ENCODE data around the gene NR2F1-AS1.

NR2F1-AS1 gene

GRCh38 chr5:93584596-93585040 lies 3.6 kb upstream of the NR2F1-AS1 start:
- H3K27ac Mint-ChIP-seq, result no peak overlapping the region
- peaks cover 44% of the 10 kb centered on the region for H3K27me3 Mint-ChIP-seq (ENCODE audit: low read depth)
- peak overlapping the region in 2 of 3 experiments; percentile 61 to 65 for H3K4me3 Mint-ChIP-seq

DNA sequence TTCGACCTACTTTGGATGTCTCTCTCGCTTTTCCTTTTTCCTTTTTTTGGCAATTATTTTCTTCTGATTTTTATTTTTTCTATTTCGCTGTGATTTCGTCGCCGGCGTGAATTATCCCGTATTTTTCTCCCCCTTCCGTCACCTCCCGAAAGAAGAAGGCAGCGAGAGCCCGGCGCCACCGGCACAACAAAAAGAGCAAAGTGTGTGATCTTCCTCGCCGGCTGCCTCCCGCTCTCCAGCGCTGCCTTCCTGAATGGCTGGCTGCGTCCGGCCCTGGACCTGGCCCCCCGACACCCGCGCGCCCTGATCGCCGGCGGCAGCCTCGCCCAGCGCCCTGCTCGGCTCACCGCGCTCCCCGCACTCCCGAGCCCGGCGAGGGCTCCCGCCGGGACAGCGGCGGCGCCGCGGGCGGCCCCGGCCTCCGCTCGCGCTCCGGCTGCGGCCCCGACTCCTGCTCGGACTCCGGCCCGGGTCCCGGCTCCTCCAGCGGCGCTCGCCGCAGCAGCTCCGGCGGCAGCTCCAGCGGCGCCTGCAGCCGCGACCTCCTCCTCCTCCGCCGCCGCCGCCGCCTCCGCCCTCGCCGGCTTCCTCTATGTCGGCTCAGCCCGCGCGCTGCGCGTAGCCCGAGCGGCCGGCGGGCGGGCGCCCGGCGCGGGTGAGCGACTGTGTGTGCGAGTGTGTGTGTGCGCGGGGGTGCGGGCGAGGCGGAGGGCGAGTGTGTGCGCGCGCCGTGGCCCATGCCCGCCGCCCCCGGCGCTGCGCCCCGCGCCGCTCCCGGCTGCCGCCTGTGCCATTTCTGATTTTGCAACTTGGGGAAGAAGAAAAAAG lies 3.0 kb upstream of the NR2F1-AS1 start:
- Mint-ChIP-seq H3K36me3 (ENCODE audit: low read depth) (peaks cover 38% of the 10 kb centered on the region), H3K27me3 (ENCODE audit: low read depth) (peaks cover 40% of the 10 kb centered on the region), H3K27ac (no peak overlapping the region), H3K9me3 (peaks cover 12% of the 10 kb centered on the region), H3K4me3 (peak overlapping the region in 2 of 3 experiments; percentile 61 to 65), H3K4me1 (peaks cover 11% of the 10 kb centered on the region)
- TF ChIP-seq, protein P1, sequence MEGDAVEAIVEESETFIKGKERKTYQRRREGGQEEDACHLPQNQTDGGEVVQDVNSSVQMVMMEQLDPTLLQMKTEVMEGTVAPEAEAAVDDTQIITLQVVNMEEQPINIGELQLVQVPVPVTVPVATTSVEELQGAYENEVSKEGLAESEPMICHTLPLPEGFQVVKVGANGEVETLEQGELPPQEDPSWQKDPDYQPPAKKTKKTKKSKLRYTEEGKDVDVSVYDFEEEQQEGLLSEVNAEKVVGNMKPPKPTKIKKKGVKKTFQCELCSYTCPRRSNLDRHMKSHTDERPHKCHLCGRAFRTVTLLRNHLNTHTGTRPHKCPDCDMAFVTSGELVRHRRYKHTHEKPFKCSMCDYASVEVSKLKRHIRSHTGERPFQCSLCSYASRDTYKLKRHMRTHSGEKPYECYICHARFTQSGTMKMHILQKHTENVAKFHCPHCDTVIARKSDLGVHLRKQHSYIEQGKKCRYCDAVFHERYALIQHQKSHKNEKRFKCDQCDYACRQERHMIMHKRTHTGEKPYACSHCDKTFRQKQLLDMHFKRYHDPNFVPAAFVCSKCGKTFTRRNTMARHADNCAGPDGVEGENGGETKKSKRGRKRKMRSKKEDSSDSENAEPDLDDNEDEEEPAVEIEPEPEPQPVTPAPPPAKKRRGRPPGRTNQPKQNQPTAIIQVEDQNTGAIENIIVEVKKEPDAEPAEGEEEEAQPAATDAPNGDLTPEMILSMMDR (IDR thresholded peaks at IDR 0.05; ENCODE audit: unreplicated experiment in 3 of 3), result no peak

More at GRCh38 chr5:93584596-93585040, 3.6 kb upstream of the NR2F1-AS1 start:
- TF ChIP-seq, protein P1 (IDR thresholded peaks at IDR 0.05; ENCODE audit: unreplicated experiment in 3 of 3), result no peak
- Mint-ChIP-seq H3K9me3 (peaks cover 12% of the 10 kb centered on the region), H3K36me3 (ENCODE audit: low read depth) (peaks cover 44% of the 10 kb centered on the region), H3K4me1 (peaks cover 17% of the 10 kb centered on the region)

DNA sequence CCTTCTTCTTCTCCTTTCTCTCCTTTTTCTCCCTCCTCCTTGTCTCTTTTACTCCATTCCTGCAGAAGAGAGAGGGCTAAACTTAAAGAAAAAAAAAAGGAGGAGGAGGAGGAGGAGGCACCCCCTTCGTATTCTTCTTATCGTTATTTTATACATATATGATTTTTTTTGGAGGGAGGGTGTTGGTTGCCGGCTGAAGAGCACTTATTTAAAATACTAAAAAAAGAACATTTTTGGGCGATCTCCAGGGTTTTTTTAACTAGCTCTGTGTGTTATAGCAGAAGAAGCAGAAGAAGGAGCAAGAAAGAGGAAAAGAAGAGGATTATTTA lies 2.4 kb upstream of the NR2F1-AS1 start:
- H3K4me1 Mint-ChIP-seq, result peaks cover 7% of the 10 kb centered on the region
- peaks cover 36% of the 10 kb centered on the region for H3K27me3 Mint-ChIP-seq (ENCODE audit: low read depth)
- TF ChIP-seq, protein P1 (IDR thresholded peaks at IDR 0.05; ENCODE audit: unreplicated experiment in 3 of 3), result no peak
- no peak overlapping the region for H3K4me3 Mint-ChIP-seq
- H3K36me3 Mint-ChIP-seq (ENCODE audit: low read depth), result peaks cover 32% of the 10 kb centered on the region
- H3K27ac Mint-ChIP-seq, result no peak overlapping the region
- H3K9me3 Mint-ChIP-seq, result peaks cover 10% of the 10 kb centered on the region

DNA sequence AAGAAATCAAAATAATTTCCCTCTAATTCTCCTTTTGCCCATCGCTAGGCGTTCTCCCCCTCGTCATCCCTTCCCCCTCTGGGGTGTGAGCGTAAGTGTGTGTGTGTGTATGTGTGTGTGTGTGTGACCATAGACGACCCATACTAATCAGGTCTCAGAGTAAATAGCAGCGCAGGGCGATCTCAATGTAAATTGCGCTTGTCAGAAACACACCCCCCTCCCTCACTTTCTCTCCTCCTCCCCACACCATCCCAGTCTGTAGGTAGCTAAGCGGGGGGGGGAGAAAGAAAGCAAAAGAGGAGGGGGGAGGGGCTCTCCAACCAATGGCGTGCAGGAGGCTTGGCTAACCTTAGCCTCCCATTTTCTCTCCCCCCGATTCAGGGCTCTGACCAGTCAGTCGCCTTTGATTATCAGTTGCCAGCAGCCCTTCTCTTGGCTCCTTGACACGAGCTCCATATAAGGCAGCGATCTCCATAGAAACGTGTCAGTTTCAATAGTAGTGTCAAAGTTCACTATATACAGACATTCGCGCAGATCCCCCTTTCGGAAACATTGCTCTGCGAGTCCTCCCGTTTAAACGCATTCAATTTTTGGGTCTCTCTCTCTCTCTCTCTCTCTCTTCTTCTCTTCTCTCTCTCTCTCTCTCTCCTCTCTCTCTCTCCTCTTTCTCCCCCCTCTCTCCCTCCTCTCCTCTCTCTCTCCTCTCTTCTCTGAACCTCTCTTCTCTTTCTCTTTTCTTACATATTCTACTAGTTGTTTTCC lies 1.8 kb upstream of the NR2F1-AS1 start, which contains the start of gene NR2F1:
Gene NR2F1 (plus strand): TSS at position 546 of the 762 bp plus-strand sequence. CDS start 1,802 bp downstream, outside the sequence.
- Mint-ChIP-seq H3K36me3 (ENCODE audit: low read depth) (peaks cover 28% of the 10 kb centered on the region), H3K27ac (no peak within 1 kb of the TSS), H3K4me3 (no peak within 1 kb of the TSS), H3K27me3 (ENCODE audit: low read depth) (peaks cover 38% of the 10 kb centered on the region), H3K4me1 (peaks cover 12% of the 10 kb centered on the region), H3K9me3 (peaks cover 10% of the 10 kb centered on the region)
- TF ChIP-seq, protein P1 (IDR thresholded peaks at IDR 0.05; ENCODE audit: unreplicated experiment in 3 of 3), result no peak

- TF ChIP-seq, protein P1 (IDR thresholded peaks at IDR 0.05; ENCODE audit: unreplicated experiment in 3 of 3), result no peak
- peaks cover 21% of the 10 kb centered on the region for H3K36me3 Mint-ChIP-seq (ENCODE audit: low read depth)
- peaks cover 14% of the 10 kb centered on the region for H3K4me1 Mint-ChIP-seq
- H3K9me3 Mint-ChIP-seq, result peaks cover 10% of the 10 kb centered on the region
- H3K27ac Mint-ChIP-seq, result no peak overlapping the region
- no peak overlapping the region for H3K4me3 Mint-ChIP-seq
- peaks cover 36% of the 10 kb centered on the region for H3K27me3 Mint-ChIP-seq (ENCODE audit: low read depth)
These were observed 1.1 kb upstream of the NR2F1-AS1 start for GRCh38 chr5:93582167-93582462.
